WTC11 (cell line): ENCODE data around the gene HID1. TPM values are rescaled to one million over a fixed set of nuclear protein-coding genes. Genes with fewer than 3 reads are reported as not detected.

Experiments
- ARID4B ChIP-seq: sonication (generic); formaldehyde crosslinking; IDR thresholded peaks from 2 replicates; pipeline ENCODE4 v1.8.0; 2023; ENCODE audit warnings: missing genetic modification reagents, mild to moderate bottlenecking, borderline replicate concordance
- CREB1 ChIP-seq: sonication (generic); formaldehyde crosslinking; IDR thresholded peaks from 2 replicates; pipeline ENCODE4 v1.8.0; 2023; ENCODE audit warnings: mild to moderate bottlenecking, missing genetic modification reagents
- CTCF ChIP-seq: fragments of 200-600 bp; IDR thresholded peaks from 2 replicates; pipeline ENCODE4 v1.8.0; 2022; ENCODE audit warnings: antibody characterized with exemption
- EMX1 ChIP-seq: fragments of 250-450 bp; sonication (Bioruptor Pico); IDR thresholded peaks from 2 replicates; pipeline ENCODE4 v1.8.0; 2021; ENCODE audit warnings: mild to moderate bottlenecking
- FOXK1 ChIP-seq: sonication (generic); formaldehyde crosslinking; IDR thresholded peaks from 2 replicates; pipeline ENCODE4 v1.8.0; 2022; ENCODE audit warnings: mild to moderate bottlenecking, moderate library complexity, missing genetic modification reagents
- IRF2 ChIP-seq: sonication (generic); formaldehyde crosslinking; IDR thresholded peaks from 2 replicates; pipeline ENCODE4 v1.8.0; 2022; ENCODE audit warnings: low read depth, missing genetic modification reagents, borderline replicate concordance
- JAZF1 ChIP-seq: fragments of 250-450 bp; sonication (Bioruptor Pico); IDR thresholded peaks from 2 replicates; pipeline ENCODE4 v1.9.0; 2021; ENCODE audit warnings: moderate library complexity, mild to moderate bottlenecking, inconsistent platforms
- KAT7 ChIP-seq: sonication (generic); formaldehyde crosslinking; IDR thresholded peaks from 2 replicates; pipeline ENCODE4 v1.8.1; 2023; ENCODE audit warnings: missing genetic modification reagents, mild to moderate bottlenecking, borderline replicate concordance
- MXD4 ChIP-seq: fragments of 250-450 bp; sonication (Bioruptor Pico); IDR thresholded peaks from 2 replicates; pipeline ENCODE4 v1.8.0; 2021; ENCODE audit warnings: mild to moderate bottlenecking, moderate library complexity, borderline replicate concordance
- NFATC4 ChIP-seq: fragments of 250-450 bp; sonication (Bioruptor Pico); IDR thresholded peaks from 2 replicates; pipeline ENCODE4 v1.9.0; 2021; ENCODE audit warnings: mild to moderate bottlenecking
- NFYB ChIP-seq: sonication (generic); formaldehyde crosslinking; conservative IDR thresholded peaks from 2 replicates; pipeline ENCODE4 v1.8.0; 2022; ENCODE audit warnings: low read depth, missing genetic modification reagents
- NR1H2 ChIP-seq: sonication (generic); formaldehyde crosslinking; IDR thresholded peaks from 2 replicates; pipeline ENCODE4 v1.9.0; 2021; ENCODE audit warnings: mild to moderate bottlenecking, moderate library complexity, missing genetic modification reagents
- NR2C2 ChIP-seq: sonication (generic); formaldehyde crosslinking; IDR thresholded peaks from 2 replicates; pipeline ENCODE4 v1.8.0; 2022; ENCODE audit warnings: mild to moderate bottlenecking, missing genetic modification reagents
- OVOL2 ChIP-seq: fragments of 250-450 bp; sonication (Bioruptor Pico); IDR thresholded peaks from 2 replicates; pipeline ENCODE4 v1.9.0; 2021; ENCODE audit warnings: mild to moderate bottlenecking, borderline replicate concordance
- RELA ChIP-seq: sonication (generic); formaldehyde crosslinking; IDR thresholded peaks from 2 replicates; pipeline ENCODE4 v1.8.1; 2022; ENCODE audit warnings: missing genetic modification reagents, mild to moderate bottlenecking, borderline replicate concordance
- SMAD3 ChIP-seq: sonication (generic); formaldehyde crosslinking; IDR thresholded peaks from 2 replicates; pipeline ENCODE4 v1.8.0; 2022; ENCODE audit warnings: missing genetic modification reagents, mild to moderate bottlenecking, borderline replicate concordance
- TP53 ChIP-seq: sonication (generic); formaldehyde crosslinking; IDR thresholded peaks from 2 replicates; pipeline ENCODE4 v1.8.1; 2023; ENCODE audit warnings: mild to moderate bottlenecking, missing genetic modification reagents
- ZBTB21 ChIP-seq: sonication (generic); formaldehyde crosslinking; IDR thresholded peaks from 2 replicates; pipeline ENCODE4 v1.8.1; 2023; ENCODE audit warnings: mild to moderate bottlenecking, missing genetic modification reagents, borderline replicate concordance
- ZNF138 ChIP-seq: sonication (generic); formaldehyde crosslinking; conservative IDR thresholded peaks from 2 replicates; pipeline ENCODE4 v1.8.1; 2022; ENCODE audit warnings: mild to moderate bottlenecking, moderate library complexity, missing genetic modification reagents
- ZNF671 ChIP-seq: fragments of 250-450 bp; sonication (Bioruptor Pico); IDR thresholded peaks from 2 replicates; pipeline ENCODE4 v1.8.0; 2021; ENCODE audit warnings: mild to moderate bottlenecking
- total RNA-seq: library from RNA; stranded (reverse); gene quantifications from 3 replicates; pipeline ENCODE4 v1.2.3, GENCODE V29; 2021
- TF ChIP-seq, protein P1 (sequence below): sonication (generic); formaldehyde crosslinking; IDR thresholded peaks from 2 replicates; pipeline ENCODE4 v1.8.1; 2022; ENCODE audit warnings: low read depth, missing genetic modification reagents, borderline replicate concordance
- TF ChIP-seq, protein P2 (sequence below): fragments of 250-450 bp; sonication (Bioruptor Pico); IDR thresholded peaks from 2 replicates; pipeline ENCODE4 v1.9.0; 2021; ENCODE audit warnings: moderate library complexity, mild to moderate bottlenecking, inconsistent platforms, borderline replicate concordance
- TF ChIP-seq, protein P3 (sequence below): fragments of 250-450 bp; sonication (Bioruptor Pico); conservative IDR thresholded peaks from 2 replicates; pipeline ENCODE4 v1.9.0; 2021; ENCODE audit warnings: mild to moderate bottlenecking
- TF ChIP-seq, protein P4 (sequence below): sonication (generic); formaldehyde crosslinking; IDR thresholded peaks from 2 replicates; pipeline ENCODE4 v1.8.1; 2022; ENCODE audit warnings: mild to moderate bottlenecking, moderate library complexity, missing genetic modification reagents

Gene HID1
- total RNA-seq, 1 experiment from 2014 or later = 16.7 TPM

DNA sequence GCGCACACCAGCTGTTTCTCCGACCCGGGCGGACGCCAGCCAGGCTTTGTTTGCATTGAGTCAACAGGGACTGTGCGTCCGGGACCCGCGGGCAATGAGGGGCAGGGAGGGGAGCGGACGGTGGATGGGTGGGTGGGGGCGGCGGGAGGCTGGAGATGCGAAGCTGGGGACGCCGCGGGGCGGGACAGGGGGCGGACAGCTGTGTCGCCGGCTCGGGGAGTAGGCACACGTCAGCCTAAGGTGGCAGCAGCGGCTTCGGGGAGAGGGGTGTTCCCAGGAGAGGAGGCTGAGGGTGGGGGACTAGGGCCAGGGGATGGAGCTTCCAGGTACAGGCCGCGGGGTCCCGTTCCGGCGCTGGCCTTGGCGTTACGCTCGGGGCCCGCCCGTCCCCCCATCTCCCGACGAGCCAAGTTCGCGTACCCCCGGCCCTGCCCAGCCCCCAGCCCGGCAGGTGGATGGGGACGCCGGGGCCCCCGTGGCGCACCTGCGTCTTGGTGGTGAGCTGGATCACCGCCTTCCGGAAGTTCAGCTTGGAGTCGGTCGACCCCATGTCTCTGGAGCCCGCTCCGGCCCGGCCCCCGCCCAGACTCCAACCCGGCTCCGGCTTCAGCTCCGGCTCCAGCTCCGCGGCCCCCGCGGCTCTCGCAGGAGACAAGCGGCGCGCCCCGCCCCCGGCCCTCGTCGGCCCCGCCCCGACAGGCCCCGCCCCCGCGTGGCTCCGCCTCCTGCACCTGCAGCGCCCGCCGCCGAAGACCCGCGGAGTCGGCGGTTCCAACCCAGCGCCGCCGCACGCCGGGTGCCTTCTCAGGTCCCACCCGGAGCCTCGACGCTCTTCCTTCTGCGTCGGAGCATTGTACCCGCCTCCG, at the start of gene HID1 (continued):
- TF ChIP-seq NR1H2 = no peak
- TF ChIP-seq SMAD3 (CRISPR knock-in tag) = no peak
- TF ChIP-seq NFYB (CRISPR knock-in tag) = no peak
- no peak for TF ChIP-seq ARID4B
- no peak for TF ChIP-seq ZBTB21 (CRISPR knock-in tag)
- no peak for TF ChIP-seq ZNF138
- TF ChIP-seq JAZF1 (CRISPR knock-in tag) = no peak
- TF ChIP-seq, protein P1, sequence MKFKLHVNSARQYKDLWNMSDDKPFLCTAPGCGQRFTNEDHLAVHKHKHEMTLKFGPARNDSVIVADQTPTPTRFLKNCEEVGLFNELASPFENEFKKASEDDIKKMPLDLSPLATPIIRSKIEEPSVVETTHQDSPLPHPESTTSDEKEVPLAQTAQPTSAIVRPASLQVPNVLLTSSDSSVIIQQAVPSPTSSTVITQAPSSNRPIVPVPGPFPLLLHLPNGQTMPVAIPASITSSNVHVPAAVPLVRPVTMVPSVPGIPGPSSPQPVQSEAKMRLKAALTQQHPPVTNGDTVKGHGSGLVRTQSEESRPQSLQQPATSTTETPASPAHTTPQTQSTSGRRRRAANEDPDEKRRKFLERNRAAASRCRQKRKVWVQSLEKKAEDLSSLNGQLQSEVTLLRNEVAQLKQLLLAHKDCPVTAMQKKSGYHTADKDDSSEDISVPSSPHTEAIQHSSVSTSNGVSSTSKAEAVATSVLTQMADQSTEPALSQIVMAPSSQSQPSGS (CRISPR knock-in tag) = no peak
- TF ChIP-seq ZNF671 = no peak
- no peak for TF ChIP-seq TP53 (CRISPR knock-in tag)
- TF ChIP-seq, protein P2, sequence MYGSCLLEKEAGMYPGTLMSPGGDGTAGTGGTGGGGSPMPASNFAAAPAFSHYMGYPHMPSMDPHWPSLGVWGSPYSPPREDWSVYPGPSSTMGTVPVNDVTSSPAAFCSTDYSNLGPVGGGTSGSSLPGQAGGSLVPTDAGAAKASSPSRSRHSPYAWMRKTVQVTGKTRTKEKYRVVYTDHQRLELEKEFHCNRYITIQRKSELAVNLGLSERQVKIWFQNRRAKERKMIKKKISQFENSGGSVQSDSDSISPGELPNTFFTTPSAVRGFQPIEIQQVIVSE (CRISPR knock-in tag) = no peak
- no peak for TF ChIP-seq CTCF
- TF ChIP-seq, protein P3, sequence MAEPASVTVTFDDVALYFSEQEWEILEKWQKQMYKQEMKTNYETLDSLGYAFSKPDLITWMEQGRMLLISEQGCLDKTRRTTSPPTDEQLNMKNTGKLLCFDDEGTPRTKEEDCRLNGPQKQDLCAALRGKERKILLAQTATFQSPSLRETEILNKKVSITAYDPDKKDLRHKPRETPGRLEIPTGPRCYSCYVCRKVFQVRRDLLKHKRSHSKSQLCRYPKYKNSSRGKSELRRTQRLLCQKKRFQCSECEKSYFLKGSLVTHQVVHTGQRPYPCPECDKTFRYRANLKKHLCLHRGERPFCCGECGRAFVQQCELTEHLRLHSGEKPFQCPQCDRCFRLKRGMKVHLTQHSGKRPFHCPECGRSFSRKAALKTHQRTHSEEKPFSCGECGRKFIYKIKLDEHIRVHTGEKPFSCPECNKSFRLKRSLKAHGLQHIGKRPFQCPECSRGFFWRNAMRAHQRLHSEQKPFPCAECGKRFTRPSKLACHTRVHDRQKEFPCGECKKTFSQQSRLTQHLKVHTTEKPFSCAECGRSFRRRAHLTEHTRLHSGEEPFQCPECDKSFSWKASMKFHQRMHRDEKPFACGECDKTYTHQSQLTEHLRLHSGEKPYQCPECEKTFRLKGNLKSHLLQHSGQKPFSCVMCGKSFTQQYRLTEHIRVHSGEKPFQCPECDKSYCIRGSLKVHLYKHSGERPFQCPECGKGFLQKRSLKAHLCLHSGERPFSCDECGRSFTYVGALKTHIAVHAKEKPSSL (CRISPR knock-in tag) = no peak
- no peak for TF ChIP-seq CREB1 (CRISPR knock-in tag)
- TF ChIP-seq FOXK1 (CRISPR knock-in tag) = no peak
- no peak for TF ChIP-seq IRF2 (CRISPR knock-in tag)
- TF ChIP-seq EMX1 (CRISPR knock-in tag) = no peak
- no peak for TF ChIP-seq RELA (CRISPR knock-in tag)
- TF ChIP-seq OVOL2 (CRISPR knock-in tag) = no peak
- TF ChIP-seq NR2C2 (CRISPR knock-in tag) = no peak
- no peak for TF ChIP-seq MXD4 (CRISPR knock-in tag)
- TF ChIP-seq NFATC4 (CRISPR knock-in tag) = no peak
- TF ChIP-seq KAT7 (CRISPR knock-in tag) = 0 out of 2 replicates have a peak, but pooled peaks have one; percentile 33
- TF ChIP-seq, protein P4, sequence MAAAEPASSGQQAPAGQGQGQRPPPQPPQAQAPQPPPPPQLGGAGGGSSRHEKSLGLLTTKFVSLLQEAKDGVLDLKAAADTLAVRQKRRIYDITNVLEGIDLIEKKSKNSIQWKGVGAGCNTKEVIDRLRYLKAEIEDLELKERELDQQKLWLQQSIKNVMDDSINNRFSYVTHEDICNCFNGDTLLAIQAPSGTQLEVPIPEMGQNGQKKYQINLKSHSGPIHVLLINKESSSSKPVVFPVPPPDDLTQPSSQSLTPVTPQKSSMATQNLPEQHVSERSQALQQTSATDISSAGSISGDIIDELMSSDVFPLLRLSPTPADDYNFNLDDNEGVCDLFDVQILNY = no peak
